Erythroblast (primary cell): ENCODE measurements around the gene GABRA5.

Experiments
- GATA1 ChIP-seq: IDR thresholded peaks from 2 replicates; pipeline ENCODE4 v1.6.1; 2011; ENCODE audit warnings: low read depth, mild to moderate bottlenecking, control low read depth, low read length, moderate library complexity
- POLR2A ChIP-seq: IDR thresholded peaks from 2 replicates; pipeline ENCODE4 v1.6.1; 2011; ENCODE audit warnings: mild to moderate bottlenecking, low read length

GRCh38 chr15:26937134-26937533 lies 70.3 kb downstream of the GABRA5 start:
- TF ChIP-seq POLR2A: no peak
- TF ChIP-seq GATA1: no peak
